K562 (cell line): Measurements from ENCODE around the gene KCND1. TPM values are rescaled to one million over a fixed set of nuclear protein-coding genes. Genes with fewer than 3 reads are reported as not detected.

Experiments
- CBFA2T2 ChIP-seq: fragments of 450-650 bp; conservative IDR thresholded peaks from 2 replicates; pipeline ENCODE4 v1.6.1; 2017; ENCODE audit warnings: mild to moderate bottlenecking
- CBFB ChIP-seq: sonication (generic); formaldehyde crosslinking; IDR thresholded peaks from 2 replicates; pipeline ENCODE4 v1.4.0; 2020; ENCODE audit warnings: mild to moderate bottlenecking, missing genetic modification reagents
- EGR1 ChIP-seq: fragments of 450-650 bp; conservative IDR thresholded peaks from 2 replicates; pipeline ENCODE4 v1.6.1; 2017; ENCODE audit warnings: mild to moderate bottlenecking
- FOXJ3 ChIP-seq: sonication (generic); formaldehyde crosslinking; IDR thresholded peaks from 2 replicates; pipeline ENCODE4 v1.4.0; 2020; ENCODE audit warnings: mild to moderate bottlenecking, missing genetic modification reagents
- HDAC3 ChIP-seq: fragments of 450-650 bp; IDR thresholded peaks from 2 replicates; pipeline ENCODE4 v1.6.1; 2018; ENCODE audit warnings: borderline replicate concordance, mild to moderate bottlenecking, moderate library complexity; ENCODE audit not compliant: partially characterized antibody
- KDM5B ChIP-seq: fragments of 200-600 bp; sonication (generic); IDR thresholded peaks from 2 replicates; pipeline ENCODE4 v1.6.1; 2012; ENCODE audit warnings: low read depth, mild to moderate bottlenecking, moderate library complexity, low read length, control low read depth, inconsistent platforms; ENCODE audit not compliant: insufficient replicate concordance
- NFYB ChIP-seq: IDR thresholded peaks from 2 replicates; pipeline ENCODE4 v1.6.1; 2011; ENCODE audit warnings: mild to moderate bottlenecking, moderate library complexity; ENCODE audit not compliant: insufficient read length; ENCODE audit errors: extremely low read depth
- PHF20 ChIP-seq: fragments of 450-650 bp; IDR thresholded peaks from 2 replicates; pipeline ENCODE4 v1.6.1; 2018; ENCODE audit not compliant: partially characterized antibody
- PRMT5 ChIP-seq: sonication (generic); formaldehyde crosslinking; IDR thresholded peaks from 2 replicates; pipeline ENCODE4 v1.5.0; 2020; ENCODE audit warnings: missing genetic modification reagents
- SAFB ChIP-seq: fragments of 200-400 bp; formaldehyde crosslinking; IDR thresholded peaks from 2 replicates; pipeline ENCODE4 v1.6.1; 2017; ENCODE audit warnings: low read depth, low read length, borderline replicate concordance
- SAP30 ChIP-seq: fragments of 200-600 bp; sonication (generic); IDR thresholded peaks from 2 replicates; pipeline ENCODE4 v1.6.1; 2012; ENCODE audit warnings: borderline replicate concordance, low read depth, mild to moderate bottlenecking, moderate library complexity, low read length, control low read depth, inconsistent platforms; ENCODE audit not compliant: insufficient read depth, poor library complexity, severe bottlenecking
- ZBTB9 ChIP-seq: fragments of 450-650 bp; formaldehyde crosslinking; IDR thresholded peaks from 2 replicates; pipeline ENCODE4 v1.4.0; 2020; ENCODE audit warnings: mild to moderate bottlenecking, moderate library complexity
- ZNF232 ChIP-seq: sonication (generic); formaldehyde crosslinking; IDR thresholded peaks from 2 replicates; pipeline ENCODE4 v1.8.0; 2022; ENCODE audit warnings: mild to moderate bottlenecking, missing genetic modification reagents
- polyA plus RNA-seq, 8 experiments: library from polyadenylated mRNA; depleted of rRNA in 4 of 8; stranded (reverse) in 5 of 8; unstranded in 3 of 8; fragments of >200 nt; fragmentation: Nextera tagmentation in 2 of 8; fragmentation: Illumina TruSeq in 1 of 8; extraction: Ambion mirVana in 2 of 8; extraction: Trizol in 1 of 8; gene quantifications; 2 replicates each; pipeline versions ENCODE4 v1.2.1 to v1.2.3, GENCODE V29; 2011 to 2014; ENCODE audit warnings: inconsistent platforms in 1 of 8, missing spikeins in 1 of 8
- total RNA-seq, 7 experiments: library from RNA; depleted of rRNA in 6 of 7; stranded (reverse); fragments of >200 nt in 6 of 7; fragmentation: Illumina TruSeq in 2 of 7; extraction: Trizol in 2 of 7; gene quantifications; 2 replicates each; pipeline versions ENCODE4 v1.2.1 to v1.2.3, GENCODE V29; 2011 to 2021; ENCODE audit warnings: low replicate concordance in 1 of 7
- TF ChIP-seq, protein P1 (sequence below): sonication (generic); formaldehyde crosslinking; IDR thresholded peaks from 2 replicates; pipeline ENCODE4 v1.8.1; 2023; ENCODE audit warnings: mild to moderate bottlenecking, missing genetic modification reagents, moderate library complexity

Gene KCND1
- total and polyA plus RNA-seq, 9 of the 15 experiments (the other 6 are each of a cell fraction or from before 2014, with no cell fraction given), result 0.06 to 0.83 (median 0.39) TPM; not detected in 1

DNA sequence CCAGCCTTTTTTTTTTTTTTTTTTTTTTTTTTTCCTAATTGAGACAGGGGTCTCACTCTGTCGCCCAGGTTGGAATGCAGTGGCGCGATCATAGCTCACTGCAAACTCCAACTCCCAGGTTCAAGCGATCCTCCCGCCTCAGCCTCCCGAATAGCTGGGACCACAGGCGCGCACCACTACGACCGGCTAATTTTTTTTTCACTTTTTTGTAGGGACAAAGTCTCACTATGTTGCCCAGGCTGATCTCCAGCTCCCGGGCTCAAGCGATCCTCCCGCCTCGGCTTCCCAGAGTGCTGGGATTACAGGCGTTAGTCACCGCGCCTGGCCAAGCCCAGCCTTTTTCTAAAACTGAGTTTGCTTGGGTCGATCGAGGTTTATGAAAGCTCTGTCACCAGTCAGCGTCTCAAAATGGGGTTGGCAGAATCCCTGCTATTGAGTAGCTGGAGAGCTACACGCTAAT is 13.0 kb downstream of the KCND1 start (continued):
- TF ChIP-seq ZBTB9 (CRISPR knock-in tag) (no peak), PRMT5 (no peak), KDM5B (no peak), EGR1 (no peak), NFYB (no peak), CBFA2T2 (no peak), FOXJ3 (CRISPR knock-in tag) (no peak), SAFB (no peak), ZNF232 (CRISPR knock-in tag) (no peak), SAP30 (no peak), PHF20 (no peak), HDAC3 (no peak), CBFB (CRISPR knock-in tag) (no peak)
- TF ChIP-seq, protein P1, sequence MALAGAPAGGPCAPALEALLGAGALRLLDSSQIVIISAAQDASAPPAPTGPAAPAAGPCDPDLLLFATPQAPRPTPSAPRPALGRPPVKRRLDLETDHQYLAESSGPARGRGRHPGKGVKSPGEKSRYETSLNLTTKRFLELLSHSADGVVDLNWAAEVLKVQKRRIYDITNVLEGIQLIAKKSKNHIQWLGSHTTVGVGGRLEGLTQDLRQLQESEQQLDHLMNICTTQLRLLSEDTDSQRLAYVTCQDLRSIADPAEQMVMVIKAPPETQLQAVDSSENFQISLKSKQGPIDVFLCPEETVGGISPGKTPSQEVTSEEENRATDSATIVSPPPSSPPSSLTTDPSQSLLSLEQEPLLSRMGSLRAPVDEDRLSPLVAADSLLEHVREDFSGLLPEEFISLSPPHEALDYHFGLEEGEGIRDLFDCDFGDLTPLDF (CRISPR knock-in tag), result no peak
